Activated CD8-positive, alpha-beta memory T cell treated with anti-CD3 and anti-CD28 coated beads, Interleukin-2, amount 50 U/mL, for 48 hours (primary cell): ENCODE results near the gene KRTAP12-3.
A peak's percentile ranks its signal among the peaks of the same experiment; 100 is the strongest.
"Not testable (repeated sequence)": the region's sequence is repeated elsewhere in the genome, so short reads cannot be mapped to it uniquely, and the experiment has no call there.

Experiments
- DNase-seq: peaks from one replicate; pipeline ENCODE4 v3.0.0-alpha.2; 2020

Gene KRTAP12-3

DNA sequence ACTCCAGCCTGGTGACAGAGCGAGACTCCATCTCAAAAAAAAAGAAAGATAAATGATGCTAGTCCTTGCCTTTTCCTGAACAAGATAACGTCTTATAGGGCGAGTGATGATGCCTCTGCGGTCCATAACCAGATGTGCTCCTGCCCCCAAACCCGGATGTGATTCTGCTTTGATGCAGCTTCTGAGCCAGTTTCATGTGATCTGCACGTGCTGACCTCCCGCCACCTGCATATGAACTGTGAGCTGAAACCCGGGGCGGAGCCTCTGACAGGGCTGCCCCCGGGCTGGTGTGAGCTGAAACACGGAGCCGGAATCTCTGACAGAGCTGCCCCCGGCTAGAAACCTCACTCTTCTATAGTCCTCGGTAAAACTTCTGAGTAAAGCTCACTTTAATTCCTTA is 4.6 kb upstream of the KRTAP12-3 start:
- DNase-seq, result no peak

- DNase-seq, result peak; percentile 47
Observed at GRCh38 chr21:44653656-44654575, 3.8 kb upstream of the KRTAP12-3 start.

DNA sequence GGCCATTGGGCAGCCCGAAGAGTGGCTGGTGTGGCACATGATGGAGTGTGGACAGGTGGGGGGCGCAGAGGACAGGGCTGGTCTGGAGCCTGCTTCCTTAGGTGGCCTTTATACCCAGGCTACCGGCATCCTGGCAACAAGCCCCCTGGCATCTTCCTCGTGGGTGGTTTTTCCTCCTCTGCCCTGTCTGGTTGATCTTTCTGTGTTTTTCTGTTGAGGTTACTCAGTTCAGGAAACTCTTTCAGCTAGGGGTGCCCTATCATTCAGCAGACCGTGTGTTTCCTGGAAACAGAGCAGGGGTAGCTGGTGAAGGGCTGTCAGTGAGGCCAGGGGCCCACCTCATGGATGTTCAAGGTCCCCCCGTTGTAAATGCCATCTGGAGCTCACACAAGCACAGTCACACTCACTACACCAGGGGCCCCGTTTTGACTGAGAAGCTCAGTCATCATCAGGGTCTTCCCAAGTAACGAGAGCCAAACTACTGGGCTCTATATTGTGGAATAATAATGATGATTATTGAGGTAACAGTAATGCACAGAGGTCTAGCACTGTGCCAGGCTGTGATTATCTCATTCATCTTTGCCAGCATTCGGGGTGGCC is 3.1 kb upstream of the KRTAP12-3 start, which contains the start of gene KRTAP12-4:
Gene KRTAP12-4, minus strand, starts transcription at position 84 of the 600 bp plus-strand sequence. Its CDS starts 45 bp downstream, at position 39.
- no peak for DNase-seq

DNA sequence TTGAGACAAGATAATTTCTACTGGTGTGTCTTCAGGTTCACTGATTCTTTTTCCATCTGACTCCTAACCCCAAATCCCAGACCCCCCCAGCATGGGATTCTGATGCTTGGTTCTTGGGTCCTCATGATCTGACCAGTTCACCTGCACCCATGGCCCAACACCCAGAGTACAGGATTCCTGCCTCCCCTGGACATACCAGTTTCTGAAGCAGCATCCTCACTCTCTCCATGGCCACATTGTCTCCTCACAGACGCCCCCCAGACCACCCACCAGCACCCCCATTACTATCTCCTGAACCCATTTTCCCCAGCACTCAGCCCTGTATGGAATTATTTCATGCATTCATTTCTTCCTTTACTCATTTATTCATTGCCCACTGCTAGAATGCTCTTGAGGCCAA is 864 bp upstream of the KRTAP12-3 start:
- DNase-seq, result no peak

GRCh38 chr21:44658541-44658910 is 794 bp downstream of the KRTAP12-3 start:
- DNase-seq, result no peak

- peak; percentile 53 for DNase-seq
Observed at GRCh38 chr21:44658913-44659595, 1.3 kb downstream of the KRTAP12-3 start.

DNA sequence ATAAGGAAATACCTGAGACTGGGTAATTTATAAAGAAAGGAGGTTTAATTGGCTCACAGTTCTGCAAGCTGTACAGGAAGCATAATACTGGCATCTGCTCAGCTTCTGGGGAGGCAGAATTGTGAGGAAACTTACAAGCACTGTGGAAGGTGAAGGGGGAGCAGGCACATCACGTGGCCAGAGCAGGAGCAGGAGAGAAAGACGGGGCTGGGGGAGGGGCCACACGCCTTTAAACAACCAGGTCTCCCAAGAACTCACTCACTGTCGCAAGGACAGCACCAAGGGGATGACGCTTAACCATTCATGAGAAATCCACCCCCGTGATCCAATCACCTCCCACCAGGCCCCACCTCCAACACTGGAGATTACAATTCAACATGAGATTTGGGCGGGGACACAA is 3.8 kb downstream of the KRTAP12-3 start:
- not testable (repeated sequence) for DNase-seq

GRCh38 chr21:44664691-44665090 is 7.0 kb downstream of the KRTAP12-3 start:
- DNase-seq, result no peak

DNA sequence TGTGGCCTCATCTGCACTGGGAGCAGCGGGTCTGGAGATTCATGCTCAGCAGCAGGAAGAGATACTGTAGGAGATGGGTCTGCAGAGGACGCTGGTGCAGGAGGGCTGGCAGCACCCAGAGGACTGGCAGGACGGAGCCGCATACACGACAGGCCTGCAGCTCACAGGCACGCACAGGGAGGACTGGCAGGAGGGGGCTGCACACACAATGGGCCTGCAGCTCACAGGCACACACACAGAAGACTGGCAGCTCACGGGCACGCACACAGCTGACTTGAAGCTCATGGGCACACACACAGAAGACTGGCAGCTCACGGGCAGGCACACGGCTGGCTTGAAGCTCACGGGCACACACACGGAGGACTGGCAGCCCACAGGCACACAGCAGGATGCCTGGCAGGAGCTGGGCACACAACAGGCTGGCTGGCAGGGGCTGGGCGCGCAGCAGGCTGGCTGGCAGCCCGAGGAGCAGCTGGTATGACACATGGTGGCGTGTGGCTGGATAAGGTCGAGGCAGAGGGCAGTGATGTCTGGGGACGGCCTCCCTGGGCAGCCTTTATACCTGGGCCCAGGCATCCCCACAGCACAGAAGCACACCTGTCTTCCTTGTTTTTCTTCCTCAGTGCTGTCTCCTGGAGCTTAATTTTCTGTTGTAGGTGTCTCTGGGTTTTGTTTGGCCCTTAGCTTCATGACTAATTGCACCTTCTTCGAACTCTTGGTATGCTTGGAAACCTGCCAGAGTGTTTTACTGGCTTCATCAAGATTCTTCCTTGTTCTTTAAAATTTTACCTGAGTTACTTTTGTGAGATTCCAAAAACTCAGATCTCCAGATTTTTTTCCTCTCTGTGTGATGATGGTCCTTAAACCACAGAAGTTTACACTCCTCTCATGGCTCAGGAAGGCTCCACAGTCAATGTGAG is 8.9 kb downstream of the KRTAP12-3 start, which contains the start of gene KRTAP12-2:
Gene KRTAP12-2, minus strand, starts transcription at position 527 of the 920 bp plus-strand sequence. Its CDS starts 41 bp downstream, at position 486.
- no peak for DNase-seq

- no peak for DNase-seq
Observed at GRCh38 chr21:44667612-44668011, 9.9 kb downstream of the KRTAP12-3 start.

GRCh38 chr21:44670642-44671432 is 13.1 kb downstream of the KRTAP12-3 start:
- no peak for DNase-seq

- DNase-seq, result no peak
Observed at GRCh38 chr21:44671911-44672310, 14.2 kb downstream of the KRTAP12-3 start.

DNA sequence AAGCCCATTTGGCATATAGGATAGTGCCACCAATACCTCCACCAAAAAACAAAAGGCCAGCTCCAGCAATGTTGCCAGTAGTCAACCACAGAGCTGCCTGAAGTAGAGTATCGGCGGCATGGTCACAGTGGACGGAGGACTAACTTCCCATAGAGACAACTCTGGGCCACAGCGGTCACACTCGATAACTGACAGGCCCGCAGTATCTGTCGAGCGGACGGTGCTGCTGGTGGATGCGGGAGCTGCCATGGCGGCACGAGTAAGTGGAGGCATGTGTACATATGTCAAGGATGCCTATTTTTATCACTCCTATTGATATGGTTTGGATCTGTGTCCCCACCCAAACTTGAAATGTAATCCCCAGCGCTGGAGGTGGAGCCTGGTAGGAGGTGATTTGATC is 20.1 kb downstream of the KRTAP12-3 start:
- DNase-seq, result no peak

GRCh38 chr21:44681152-44681551 is 23.4 kb downstream of the KRTAP12-3 start:
- DNase-seq, result no peak

GRCh38 chr21:44681861-44682579 is 24.3 kb downstream of the KRTAP12-3 start, which contains the start of gene KRTAP12-1:
KRTAP12-1 (minus strand) TSS chr21:44682163; CDS start chr21:44682123, 40 bp downstream.
- DNase-seq, result no peak

DNA sequence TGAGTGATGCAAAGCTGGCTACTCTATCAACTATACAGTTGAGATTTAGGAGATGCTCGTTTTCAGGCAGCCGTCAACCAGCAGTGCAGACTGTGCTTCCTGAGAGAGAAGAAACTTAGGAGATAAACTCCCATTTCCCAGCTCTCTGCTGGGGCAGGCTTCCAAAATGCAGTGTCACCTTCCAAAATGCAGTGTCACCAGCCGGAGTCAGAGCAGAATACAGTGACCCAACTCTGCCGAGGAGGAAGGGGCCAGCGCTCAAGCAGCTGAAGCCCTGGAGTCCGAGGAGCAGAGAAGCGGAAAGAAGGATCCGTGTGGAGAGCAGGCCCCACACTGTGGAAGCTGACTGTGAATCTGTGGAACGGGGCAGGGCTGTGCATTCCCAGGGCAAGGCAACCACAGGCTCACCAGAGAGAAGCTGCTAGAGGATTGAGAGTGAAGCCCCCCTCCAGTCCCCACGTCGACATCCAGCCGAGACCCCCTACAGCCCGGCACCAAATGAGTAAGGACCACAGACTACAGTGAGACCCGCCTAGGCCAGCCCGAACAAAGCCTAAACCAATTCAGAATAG is 24.9 kb downstream of the KRTAP12-3 start:
- DNase-seq, result no peak

DNA sequence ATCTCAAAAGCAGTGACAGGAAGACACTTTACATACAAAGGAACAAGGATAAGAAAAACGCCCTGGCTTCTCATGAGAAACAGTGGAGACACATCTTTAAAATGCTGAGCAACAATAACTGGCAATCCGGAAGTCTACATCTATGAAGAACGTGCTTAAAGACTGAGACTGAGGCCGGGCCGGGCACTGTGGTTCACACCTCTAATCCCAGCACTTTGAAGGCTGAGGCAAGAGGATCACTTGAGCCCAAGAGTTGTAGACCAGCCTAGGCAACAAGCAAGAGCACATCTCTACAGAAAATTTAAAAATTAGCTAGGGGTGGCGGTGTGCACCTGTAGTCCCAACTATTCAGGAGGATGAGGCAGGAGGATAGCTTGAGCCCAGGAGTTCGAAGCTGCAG is 26.3 kb downstream of the KRTAP12-3 start:
- DNase-seq, result no peak

GRCh38 chr21:44684483-44684882 is 26.8 kb downstream of the KRTAP12-3 start:
- DNase-seq, result no peak

GRCh38 chr21:44685050-44685449 is 27.3 kb downstream of the KRTAP12-3 start:
- not testable (repeated sequence) for DNase-seq
